ENCODE measurements around the gene VPS45. TPM values are rescaled to one million over a fixed set of nuclear protein-coding genes. Genes with fewer than 3 reads are reported as not detected.

The VPS45 gene
- total RNA-seq, result 10 to 100 TPM; 27.7 to 30.9 (median 29.3) TPM

- TF ChIP-seq POLR2A (IDR thresholded peaks at IDR 0.05) (no peak), CTCF (IDR thresholded peaks at IDR 0.05) (no peak)
- DNase-seq (ENCODE audit: low spot score in 2 of 2), result peak; percentile 88 to 98
- WGBS, 2 donors, result 0 to 1% methylated on average over 39 to 46 of the region's 46 CpGs
- intact Hi-C loops (cut with DNase I; ENCODE audit: low total_unique reads), result no loop called here
- H3K4me3 ChIP-seq (ENCODE audit: low read depth, poor library complexity, severe bottlenecking), result peak within 1 kb of the TSS; percentile 54
Observed at GRCh38 chr1:150067184-150068108, at the start of gene VPS45. VPS45 (plus strand) TSS chr1:150067776; CDS start chr1:150067858, 82 bp downstream.

- DNase-seq (ENCODE audit: low spot score in 2 of 2), result no peak
- WGBS, 2 donors, result 82 to 87% methylated on average over 4 of the region's 4 CpGs
- intact Hi-C loops (cut with DNase I; ENCODE audit: low total_unique reads), result no loop called here
- no peak for TF ChIP-seq CTCF (IDR thresholded peaks at IDR 0.05)
- no peak for TF ChIP-seq POLR2A (IDR thresholded peaks at IDR 0.05)
- no peak overlapping the region for H3K4me3 ChIP-seq (ENCODE audit: low read depth, poor library complexity, severe bottlenecking)
Observed at GRCh38 chr1:150018165-150018564, 49.4 kb upstream of the VPS45 start.

GRCh38 chr1:150020711-150021110 is 46.9 kb upstream of the VPS45 start:
- TF ChIP-seq CTCF (IDR thresholded peaks at IDR 0.05) (no peak), POLR2A (IDR thresholded peaks at IDR 0.05) (no peak)
- intact Hi-C loops (cut with DNase I; ENCODE audit: low total_unique reads), result no loop called here
- DNase-seq (ENCODE audit: low spot score in 2 of 2), result no peak
- H3K4me3 ChIP-seq (ENCODE audit: low read depth, poor library complexity, severe bottlenecking), result no peak overlapping the region
- WGBS, 2 donors, result 94 to 96% methylated on average over 2 of the region's 2 CpGs

- no peak overlapping the region for H3K4me3 ChIP-seq (ENCODE audit: low read depth, poor library complexity, severe bottlenecking)
- DNase-seq (ENCODE audit: low spot score in 2 of 2), result no peak
- TF ChIP-seq POLR2A (IDR thresholded peaks at IDR 0.05), result no peak
- no peak for TF ChIP-seq CTCF (IDR thresholded peaks at IDR 0.05)
- WGBS, 2 donors, result 43 to 53% methylated on average over 5 of the region's 5 CpGs
- intact Hi-C loops (cut with DNase I; ENCODE audit: low total_unique reads), result no loop called here
Observed at GRCh38 chr1:150021191-150021694, 46.3 kb upstream of the VPS45 start.

GRCh38 chr1:150022357-150022756 is 45.2 kb upstream of the VPS45 start:
- intact Hi-C loops (cut with DNase I; ENCODE audit: low total_unique reads), result no loop called here
- H3K4me3 ChIP-seq (ENCODE audit: low read depth, poor library complexity, severe bottlenecking), result no peak overlapping the region
- 56 to 58% methylated on average over 6 of the region's 6 CpGs for WGBS, 2 donors
- TF ChIP-seq POLR2A (IDR thresholded peaks at IDR 0.05) (no peak), CTCF (IDR thresholded peaks at IDR 0.05) (no peak)
- DNase-seq (ENCODE audit: low spot score in 2 of 2), result no peak

Data from lower leg skin (tissue), 4 donors.